GM12878 (cell line): ENCODE results near the gene PRKRA. TPM values are rescaled to one million over a fixed set of nuclear protein-coding genes. Genes with fewer than 3 reads are reported as not detected.

Source experiments
- ATF7 ChIP-seq: fragments of 450-650 bp; IDR thresholded peaks from 2 replicates; pipeline ENCODE4 v1.6.1; 2016; ENCODE audit warnings: low read depth, mild to moderate bottlenecking
- BCL3 ChIP-seq: IDR thresholded peaks from 2 replicates; pipeline ENCODE4 v1.6.1; 2011; ENCODE audit warnings: borderline replicate concordance, low read depth, mild to moderate bottlenecking, moderate library complexity, low read length; ENCODE audit not compliant: insufficient read depth, poor library complexity, severe bottlenecking
- BHLHE40 ChIP-seq, 2 experiments: fragments of 450-650 bp in 1 of 2; IDR thresholded peaks; 2 replicates each; pipeline ENCODE4 v1.6.1; 2011 to 2017; ENCODE audit warnings: low read depth in 2 of 2, borderline replicate concordance in 1 of 2, improper control_type of control experiment in 1 of 2, low read length in 1 of 2, mild to moderate bottlenecking in 1 of 2
- CREB1 ChIP-seq: IDR thresholded peaks from 2 replicates; pipeline ENCODE4 v1.6.1; 2012; ENCODE audit warnings: low read depth, mild to moderate bottlenecking, inconsistent platforms
- CREM ChIP-seq: IDR thresholded peaks from 2 replicates; pipeline ENCODE4 v1.6.1; 2014; ENCODE audit warnings: antibody characterized with exemption, low read depth
- E4F1 ChIP-seq: fragments of 450-650 bp; IDR thresholded peaks from 2 replicates; pipeline ENCODE4 v1.6.1; 2018; ENCODE audit warnings: borderline replicate concordance, mild to moderate bottlenecking; ENCODE audit not compliant: partially characterized antibody
- ETV6 ChIP-seq, 2 experiments: fragments of 450-650 bp in 1 of 2; IDR thresholded peaks in 1 of 2; conservative IDR thresholded peaks in 1 of 2; 2 replicates each; pipeline ENCODE4 v1.6.1; 2014; ENCODE audit warnings: antibody characterized with exemption in 1 of 2, borderline replicate concordance in 1 of 2, low read depth in 1 of 2, mild to moderate bottlenecking in 1 of 2, moderate library complexity in 1 of 2
- GABPA ChIP-seq: IDR thresholded peaks from 2 replicates; pipeline ENCODE4 v1.6.1; 2014; ENCODE audit warnings: antibody characterized with exemption, low read depth, mild to moderate bottlenecking, inconsistent platforms
- MXI1 ChIP-seq: fragments of 150-350 bp; IDR thresholded peaks from 2 replicates; pipeline ENCODE4 v1.6.1; 2011; ENCODE audit warnings: low read depth, mild to moderate bottlenecking, inconsistent platforms, low read length, improper control_type of control experiment
- NFYA ChIP-seq: IDR thresholded peaks from 2 replicates; pipeline ENCODE4 v1.6.1; 2011; ENCODE audit warnings: low read depth, mild to moderate bottlenecking, low read length, improper control_type of control experiment, borderline replicate concordance
- NKRF ChIP-seq: fragments of 450-650 bp; conservative IDR thresholded peaks from 2 replicates; pipeline ENCODE4 v1.6.1; 2017; ENCODE audit warnings: mild to moderate bottlenecking, moderate library complexity
- NR2F1 ChIP-seq: fragments of 450-650 bp; conservative IDR thresholded peaks from 2 replicates; pipeline ENCODE4 v1.6.1; 2017; ENCODE audit warnings: mild to moderate bottlenecking
- NRF1 ChIP-seq: conservative IDR thresholded peaks from 2 replicates; pipeline ENCODE4 v1.6.1; 2011; ENCODE audit warnings: mild to moderate bottlenecking, low read depth, low read length, improper control_type of control experiment
- PAX5 ChIP-seq: IDR thresholded peaks from 2 replicates; pipeline ENCODE4 v1.6.1; 2011; ENCODE audit warnings: low read depth, low read length, borderline replicate concordance
- PKNOX1 ChIP-seq: fragments of 450-650 bp; IDR thresholded peaks from 2 replicates; pipeline ENCODE4 v1.6.1; 2016; ENCODE audit warnings: mild to moderate bottlenecking
- RB1 ChIP-seq: fragments of 450-650 bp; formaldehyde crosslinking; IDR thresholded peaks from 2 replicates; pipeline ENCODE4 v1.6.1; 2017; ENCODE audit warnings: mild to moderate bottlenecking, borderline replicate concordance
- RELA ChIP-seq: fragments of 450-650 bp; IDR thresholded peaks from 2 replicates; pipeline ENCODE4 v1.8.0; 2014; ENCODE audit warnings: borderline replicate concordance; ENCODE audit not compliant: partially characterized antibody
- SIX5 ChIP-seq: IDR thresholded peaks from 2 replicates; pipeline ENCODE4 v1.6.1; 2011; ENCODE audit warnings: mild to moderate bottlenecking, low read depth, low read length, moderate library complexity; ENCODE audit not compliant: severe bottlenecking
- SMC3 ChIP-seq: IDR thresholded peaks from 2 replicates; pipeline ENCODE4 v1.6.1; 2011; ENCODE audit warnings: low read length, improper control_type of control experiment, borderline replicate concordance
- TAF1 ChIP-seq: IDR thresholded peaks from 2 replicates; pipeline ENCODE4 v1.6.1; 2011; ENCODE audit warnings: mild to moderate bottlenecking, low read depth, low read length, borderline replicate concordance
- TARDBP ChIP-seq: IDR thresholded peaks from 2 replicates; pipeline ENCODE4 v1.6.1; 2016; ENCODE audit warnings: borderline replicate concordance
- polyA plus RNA-seq, 11 experiments: library from polyadenylated mRNA; depleted of rRNA in 4 of 11; unstranded in 6 of 11; stranded (reverse) in 5 of 11; fragments of >200 nt; fragmentation: Nextera tagmentation in 4 of 11; fragmentation: Illumina TruSeq in 1 of 11; extraction: Ambion mirVana in 4 of 11; extraction: Trizol in 1 of 11; gene quantifications; 1 replicate in 1 of 11; 2 replicates in 10 of 11; pipeline versions ENCODE4 v1.2.1 to v1.2.3, GENCODE V29; 2011 to 2016; ENCODE audit warnings: inconsistent platforms in 2 of 11, missing spikeins in 2 of 11, low read depth in 1 of 11
- total RNA-seq, 4 experiments: library from RNA; depleted of rRNA in 3 of 4; stranded (reverse); fragments of >200 nt in 3 of 4; fragmentation: Illumina TruSeq in 1 of 4; extraction: Trizol in 1 of 4; gene quantifications; 2 replicates each; pipeline versions ENCODE4 v1.2.1 to v1.2.3, GENCODE V29; 2013 to 2021

The PRKRA gene
- total and polyA plus RNA-seq, 10 of the 15 experiments (the other 5 are each of a cell fraction or from before 2014, with no cell fraction given): 19.1 to 75.6 (median 51.7) TPM

- TF ChIP-seq ETV6 (conservative IDR thresholded peaks at IDR 0.05 in 1 of 2, IDR thresholded peaks at IDR 0.05 in 1 of 2; ENCODE audit: borderline replicate concordance in 1 of 2, low read depth in 1 of 2) (peak in 1 of 2 experiments; percentile 28; a peak in 1 of 4 replicates), NFYA (no peak), BHLHE40 (IDR thresholded peaks at IDR 0.05; ENCODE audit: borderline replicate concordance in 1 of 2, low read depth in 2 of 2, low read length in 1 of 2) (peak in 1 of 2 experiments; percentile 23; a peak in 1 of 4 replicates), CREM (peak; percentile 38; the same call in 1 of the 2 replicates), PAX5 (0 out of 2 replicates have a peak, but pooled peaks have one; percentile 32), PKNOX1 (no peak), SMC3 (no peak), ATF7 (no peak), SIX5 (no peak), MXI1 (peak; percentile 59; the same call in 1 of the 2 replicates), BCL3 (no peak), NKRF (peak; percentile 88), NRF1 (peak; percentile 36), E4F1 (peak; percentile 46), NR2F1 (peak; percentile 75), CREB1 (peak; percentile 62), RB1 (0 out of 2 replicates have a peak, but pooled peaks have one; percentile 14), RELA (peak; percentile 22), TARDBP (no peak), GABPA (peak; percentile 55; the same call in 1 of the 2 replicates), TAF1 (peak; percentile 63; the same call in 1 of the 2 replicates)
These were observed 29.5 kb upstream of the PRKRA start, which contains the start of gene PLEKHA3 (continued) for GRCh38 chr2:178480227-178481181.
